NCI-H460 (cell line): ENCODE measurements around the gene LONRF2. TPM values are rescaled to one million over a fixed set of nuclear protein-coding genes. Genes with fewer than 3 reads are reported as not detected.

Source experiments
- DNase-seq: peaks from one replicate; pipeline ENCODE4 v3.0.0-alpha.2; 2016; ENCODE audit warnings: low read depth; ENCODE audit errors: extremely low read depth
- small RNA-seq, 2 experiments: library from RNA; depleted of rRNA; stranded (forward); fragments of <200 nt; gene quantifications; one replicate each; pipeline ENCODE3, GENCODE V24; 2014
- total RNA-seq: library from RNA; depleted of rRNA; stranded (reverse); fragments of >200 nt; shearing (Covaris generic); gene quantifications from 2 replicates; pipeline ENCODE4 v1.2.3, GENCODE V29; 2014; rRNA removed

Gene LONRF2
- total RNA-seq, 1 experiment from 2014 or later = 3.2 TPM

GRCh38 chr2:100239486-100240210 lies 82.7 kb downstream of the LONRF2 start:
- DNase-seq = no peak

GRCh38 chr2:100238471-100238870 lies 83.8 kb downstream of the LONRF2 start:
- no peak for DNase-seq

- DNase-seq = no peak
These were observed 84.5 kb downstream of the LONRF2 start for GRCh38 chr2:100237770-100238169.

GRCh38 chr2:100237163-100237562 lies 85.1 kb downstream of the LONRF2 start:
- DNase-seq = no peak

GRCh38 chr2:100236166-100236565 lies 86.1 kb downstream of the LONRF2 start:
- no peak for DNase-seq

- no peak for DNase-seq
These were observed 86.7 kb downstream of the LONRF2 start for GRCh38 chr2:100235581-100235980.

GRCh38 chr2:100235098-100235497 lies 87.2 kb downstream of the LONRF2 start:
- DNase-seq = no peak

GRCh38 chr2:100234141-100234540 lies 88.2 kb downstream of the LONRF2 start:
- DNase-seq = no peak

GRCh38 chr2:100233061-100233460 lies 89.2 kb downstream of the LONRF2 start:
- no peak for DNase-seq

GRCh38 chr2:100230754-100231153 lies 91.5 kb downstream of the LONRF2 start:
- no peak for DNase-seq

- no peak for DNase-seq
These were observed 93.3 kb downstream of the LONRF2 start for GRCh38 chr2:100228967-100229366.

- DNase-seq = no peak
These were observed 93.9 kb downstream of the LONRF2 start for GRCh38 chr2:100228415-100228814.

- no peak for DNase-seq
These were observed 97.2 kb downstream of the LONRF2 start for GRCh38 chr2:100224988-100225710.

- DNase-seq = no peak
These were observed 98.8 kb downstream of the LONRF2 start for GRCh38 chr2:100223502-100223901.

Small RNA genes within 50 kb of the gene (small RNA-seq; reads per million reads assigned to genes)
- 0 reads per million in 2 experiments for gene AC012493.2

Other genes starting within 250 kb of the LONRF2 start
- gene AFF3, start 179.9 kb downstream of the LONRF2 start, total RNA-seq = 1.1 and 4.1 TPM in 2 replicates
- 14.0 and 16.2 TPM in 2 replicates for gene CHST10, start 95.2 kb upstream of the LONRF2 start, total RNA-seq
- not detected in 2 replicates for gene NMS, start 148.0 kb upstream of the LONRF2 start, total RNA-seq
- gene PDCL3, start 240.5 kb upstream of the LONRF2 start, total RNA-seq = 20.9 and 23.0 TPM in 2 replicates